Activated CD4-positive, alpha-beta memory T cell treated with anti-CD3 and anti-CD28 coated beads, Interleukin-2, amount 10 ng/mL, durations not matched to agents 7 days and 5 days (primary cell): ENCODE data around the gene HGD. TPM values are rescaled to one million over a fixed set of nuclear protein-coding genes. Genes with fewer than 3 reads are reported as not detected.

ENCODE experiments used
- CTCF ChIA-PET: fragments of 350-600 bp; sonication (Branson Sonifier 250); formaldehyde crosslinking; loops from one replicate; lab custom pipeline; 2021; ENCODE audit warnings: antibody characterized with exemption, inconsistent platforms; lab: Charles Lee
- POLR2A ChIA-PET: fragments of 350-600 bp; sonication (Branson Sonifier 250); formaldehyde crosslinking; loops from one replicate; lab custom pipeline; 2021; ENCODE audit warnings: antibody characterized with exemption; lab: Charles Lee
- DNase-seq: peaks from one replicate; pipeline ENCODE4 v3.0.0-alpha.2; 2020
- H3K27ac Mint-ChIP-seq: one replicate; pipeline ENCODE4 v1.8.0; 2021; ENCODE audit warnings: mild to moderate bottlenecking, mixed read lengths
- H3K27me3 Mint-ChIP-seq: one replicate; pipeline ENCODE4 v1.8.0; 2021; ENCODE audit warnings: mixed read lengths
- H3K36me3 Mint-ChIP-seq: one replicate; pipeline ENCODE4 v1.8.0; 2021; ENCODE audit warnings: low read depth, mixed read lengths
- H3K4me1 Mint-ChIP-seq: one replicate; pipeline ENCODE4 v1.8.0; 2021; ENCODE audit warnings: mixed read lengths
- H3K4me3 Mint-ChIP-seq: one replicate; pipeline ENCODE4 v1.8.0; 2021; ENCODE audit warnings: mild to moderate bottlenecking, mixed read lengths
- H3K9me3 Mint-ChIP-seq: one replicate; pipeline ENCODE4 v1.8.0; 2021; ENCODE audit warnings: mixed read lengths
- total RNA-seq, 2 experiments: library from RNA; stranded (reverse); gene quantifications; one replicate each; pipeline ENCODE4 v1.2.3, GENCODE V29; 2021

Gene HGD
- total RNA-seq, 2 experiments from 2014 or later, result 0.43 to 0.96 TPM

GRCh38 chr3:120587332-120587975, 94.6 kb downstream of the HGD start:
- H3K27me3 Mint-ChIP-seq, result peaks cover 12% of the 10 kb centered on the region
- CTCF ChIA-PET, result no interaction called here
- no peak overlapping the region for H3K27ac Mint-ChIP-seq
- no peaks in the 10 kb centered on the region for H3K36me3 Mint-ChIP-seq
- H3K4me3 Mint-ChIP-seq, result no peak overlapping the region
- no peak for DNase-seq
- peaks cover 1% of the 10 kb centered on the region for H3K9me3 Mint-ChIP-seq
- no peaks in the 10 kb centered on the region for H3K4me1 Mint-ChIP-seq
- POLR2A ChIA-PET, result no interaction called here

Other genes starting within 250 kb of the HGD start
- under 1 TPM; 0.30 to 0.35 TPM for gene FSTL1, start 231.2 kb downstream of the HGD start, total RNA-seq
- gene NDUFB4, start 85.9 kb downstream of the HGD start, total RNA-seq, result 100 to 1,000 TPM; 135 to 142 TPM
- 10 to 100 TPM; 22.3 to 24.7 TPM for gene RABL3, start 60.3 kb upstream of the HGD start, total RNA-seq
- 10 to 100 TPM; 28.7 to 34.5 TPM for gene GTF2E1, start 60.5 kb upstream of the HGD start, total RNA-seq
- gene STXBP5L, start 226.0 kb upstream of the HGD start, total RNA-seq, result not detected